HepG2 (cell line): ENCODE results near the gene CDK12. TPM values are rescaled to one million over a fixed set of nuclear protein-coding genes. Genes with fewer than 3 reads are reported as not detected.

Source experiments
- ATAC-seq: fragments of 200-7000 bp; cut with Tn5 transposase; 3 replicates; pipeline ENCODE4 v1.9.1; 2020; ENCODE audit warnings: mild to moderate bottlenecking, moderate library complexity
- BruUV-seq: library from RNA; stranded (reverse); fragments of 400-500 nt; replicated peaks from 2 replicates; lab custom pipeline; 2021; lab: Mats Ljungman, UMichigan
- CTCF ChIA-PET: fragments of 300-600 bp; formaldehyde crosslinking; extraction: SDS; loops from one replicate; lab custom pipeline; 2021; ENCODE audit warnings: low total read pairs, inconsistent platforms, low intra/inter-chr PET ratio; lab: Yijun Ruan, JAX
- POLR2A ChIA-PET: fragments of 350-600 bp; sonication (Branson Sonifier 250); formaldehyde crosslinking; loops from one replicate; lab custom pipeline; 2020; ENCODE audit warnings: antibody characterized with exemption, inconsistent platforms; lab: Yijun Ruan, JAX
- DNase-seq: peaks from one replicate; pipeline ENCODE4 v3.0.0-alpha.2; 2015; ENCODE audit warnings: low spot score
- FAIRE-seq: peaks from 3 replicates; lab custom pipeline; 2011; peaks lifted over from hg19 to GRCh38; lab: Jason Lieb, UNC
- H2AFZ ChIP-seq: one replicate; pipeline ENCODE4 v1.6.1; 2011; ENCODE audit warnings: low read length, inconsistent platforms
- H3K27ac ChIP-seq: fragments of 300-600 bp; 3 replicates; pipeline ENCODE4 v1.8.0; 2011; ENCODE audit warnings: mixed run types, mild to moderate bottlenecking, mixed read lengths, low read length, inconsistent platforms; ENCODE audit not compliant: insufficient read depth; ENCODE audit errors: extremely low read length
- H3K27me3 ChIP-seq, 2 experiments: fragments of 200-600 bp in 1 of 2; 2 replicates in 1 of 2; 3 replicates in 1 of 2; pipeline versions ENCODE4 v1.6.0 to v1.8.0; 2011; ENCODE audit warnings: low read length in 2 of 2, mild to moderate bottlenecking in 2 of 2, moderate library complexity in 2 of 2, inconsistent platforms in 1 of 2; ENCODE audit not compliant: insufficient read depth in 2 of 2, control insufficient read depth in 1 of 2
- H3K36me3 ChIP-seq, 2 experiments: fragments of 200-600 bp in 1 of 2; replicated peaks in 1 of 2; 2 replicates in 1 of 2; 3 replicates in 1 of 2; pipeline versions ENCODE4 v1.5.1 to v1.8.0; 2011; ENCODE audit warnings: low read length in 2 of 2, inconsistent platforms in 1 of 2; ENCODE audit not compliant: insufficient read depth in 2 of 2, control insufficient read depth in 1 of 2
- H3K4me1 ChIP-seq: 2 replicates; pipeline ENCODE4 v1.5.1; 2012; ENCODE audit warnings: low read length, inconsistent platforms; ENCODE audit not compliant: insufficient read depth
- H3K4me2 ChIP-seq: 2 replicates; pipeline ENCODE4 v1.6.0; 2011; ENCODE audit warnings: low read depth, low read length, inconsistent platforms
- H3K4me3 ChIP-seq, 3 experiments: fragments of 200-600 bp in 1 of 3; sonication (generic), shearing (Covaris generic) in 1 of 3; replicated peaks in 1 of 3; 2 replicates each; pipeline ENCODE4 v1.5.1; 2011 to 2016; ENCODE audit warnings: low read length in 3 of 3, inconsistent platforms in 2 of 3, low read depth in 2 of 3, mild to moderate bottlenecking in 2 of 3, control low read depth in 1 of 3, mixed read lengths in 1 of 3; ENCODE audit not compliant: insufficient read depth in 1 of 3
- H3K79me2 ChIP-seq: one replicate; pipeline ENCODE4 v1.6.1; 2011; ENCODE audit warnings: low read length, inconsistent platforms; ENCODE audit not compliant: insufficient read depth
- H3K9ac ChIP-seq: 2 replicates; pipeline ENCODE4 v1.6.0; 2011; ENCODE audit warnings: mild to moderate bottlenecking, low read depth, low read length, inconsistent platforms; ENCODE audit not compliant: insufficient read depth
- H3K9me3 ChIP-seq: 2 replicates; pipeline ENCODE4 v1.5.1; 2012; ENCODE audit warnings: mild to moderate bottlenecking, low read length
- H4K20me1 ChIP-seq: 2 replicates; pipeline ENCODE4 v1.6.0; 2011; ENCODE audit warnings: inconsistent platforms, mild to moderate bottlenecking, low read length, moderate library complexity; ENCODE audit not compliant: insufficient read depth
- ETV6 ChIP-seq: sonication (generic); formaldehyde crosslinking; conservative IDR thresholded peaks from 2 replicates; pipeline ENCODE4 v1.4.0; 2020; ENCODE audit warnings: missing genetic modification reagents
- MAFF ChIP-seq: IDR thresholded peaks from 2 replicates; pipeline ENCODE4 v1.6.1; 2011; ENCODE audit warnings: low read depth, low read length, improper control_type of control experiment
- MAFK ChIP-seq, 2 experiments: IDR thresholded peaks in 1 of 2; conservative IDR thresholded peaks in 1 of 2; 2 replicates each; pipeline ENCODE4 v1.6.1; 2011; ENCODE audit warnings: improper control_type of control experiment in 2 of 2, low read length in 2 of 2
- ZNF121 ChIP-seq: sonication (generic); formaldehyde crosslinking; IDR thresholded peaks from 2 replicates; pipeline ENCODE4 v1.5.0; 2020; ENCODE audit warnings: mild to moderate bottlenecking, missing genetic modification reagents
- WGBS: methylation state at CpG from one replicate; pipeline ENCODE4 v1.1.6; 2017; ENCODE audit warnings: low lambda C conversion rate; 5-methylcytosine and 5-hydroxymethylcytosine counted together
- in situ Hi-C: cut with HindIII; loops from 2 replicates; pipeline ENCODE4 v1.10.0; 2017; ENCODE audit warnings: low pct_unique_long_range_greater_than_20kb; ENCODE audit not compliant: extremely low pct_ligation_motif_present
- intact Hi-C: fragments of 100-400 bp; cut with micrococcal nuclease; formaldehyde crosslinking; loops from one replicate; pipeline ENCODE4 v1.10.0; 2022; ENCODE audit not compliant: unreplicated experiment
- polyA plus RNA-seq, 8 experiments: library from polyadenylated mRNA; depleted of rRNA in 3 of 8; stranded (reverse) in 7 of 8; unstranded in 1 of 8; fragments of >200 nt; fragmentation: Illumina TruSeq in 4 of 8; extraction: Trizol in 4 of 8; gene quantifications; 2 replicates each; pipeline versions ENCODE4 v1.2.1 to v1.2.3, GENCODE V29; 2011 to 2016; ENCODE audit warnings: low read depth in 4 of 8, missing spikeins in 1 of 8, mixed read lengths in 1 of 8; ENCODE audit not compliant: insufficient read depth in 1 of 8
- total RNA-seq, 5 experiments: library from RNA; depleted of rRNA; stranded (reverse); fragments of >200 nt; fragmentation: Illumina TruSeq; extraction: Trizol; gene quantifications; 2 replicates each; pipeline ENCODE4 v1.2.3, GENCODE V29; 2016; ENCODE audit warnings: low read depth in 1 of 5
- TF ChIP-seq, protein P1 (sequence below): sonication (generic); formaldehyde crosslinking; IDR thresholded peaks from 2 replicates; pipeline ENCODE4 v1.4.0; 2020; ENCODE audit warnings: missing genetic modification reagents, borderline replicate concordance

CDK12 gene
- total and polyA plus RNA-seq, 2 of the 13 experiments (the other 11 are each of a cell fraction or from before 2014, with no cell fraction given) = 24.0 to 88.6 TPM

DNA sequence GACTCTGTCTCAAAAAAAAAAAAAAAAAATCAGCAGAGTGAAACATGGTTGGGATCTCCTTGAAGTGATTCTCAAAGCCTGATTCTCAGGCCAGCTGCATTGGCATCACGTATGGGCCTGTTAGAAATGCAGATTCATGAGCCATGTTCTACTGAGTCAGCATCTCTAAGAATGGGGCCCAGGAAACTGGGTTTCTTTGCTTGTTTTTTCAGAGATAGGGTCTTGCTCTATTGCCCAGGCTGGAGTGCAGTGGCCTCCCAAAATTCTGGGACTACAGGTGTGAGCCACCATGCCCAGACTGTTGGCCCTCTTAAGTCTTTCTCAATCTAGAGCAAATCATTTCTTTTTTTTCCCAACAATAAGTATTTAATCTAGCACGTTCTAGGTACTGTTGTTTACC lies 47.7 kb downstream of the CDK12 start:
- 96% methylated on average over 2 of the region's 2 CpGs for WGBS
- peaks cover 31 to 87% of the 10 kb centered on the region in 2 experiments for H3K36me3 ChIP-seq

More for the DNA sequence above, 47.7 kb downstream of the CDK12 start:
- no peaks in the 10 kb centered on the region for H4K20me1 ChIP-seq
- TF ChIP-seq ETV6 (no peak), MAFF (peak; percentile 54), MAFK (conservative IDR thresholded peaks at IDR 0.05 in 1 of 2, IDR thresholded peaks at IDR 0.05 in 1 of 2; ENCODE audit: low read length in 2 of 2) (peak; percentile 52 to 72; a peak in 3 of 4 replicates), ZNF121 (peak; percentile 67; the same call in 1 of the 2 replicates)
- TF ChIP-seq, protein P1, sequence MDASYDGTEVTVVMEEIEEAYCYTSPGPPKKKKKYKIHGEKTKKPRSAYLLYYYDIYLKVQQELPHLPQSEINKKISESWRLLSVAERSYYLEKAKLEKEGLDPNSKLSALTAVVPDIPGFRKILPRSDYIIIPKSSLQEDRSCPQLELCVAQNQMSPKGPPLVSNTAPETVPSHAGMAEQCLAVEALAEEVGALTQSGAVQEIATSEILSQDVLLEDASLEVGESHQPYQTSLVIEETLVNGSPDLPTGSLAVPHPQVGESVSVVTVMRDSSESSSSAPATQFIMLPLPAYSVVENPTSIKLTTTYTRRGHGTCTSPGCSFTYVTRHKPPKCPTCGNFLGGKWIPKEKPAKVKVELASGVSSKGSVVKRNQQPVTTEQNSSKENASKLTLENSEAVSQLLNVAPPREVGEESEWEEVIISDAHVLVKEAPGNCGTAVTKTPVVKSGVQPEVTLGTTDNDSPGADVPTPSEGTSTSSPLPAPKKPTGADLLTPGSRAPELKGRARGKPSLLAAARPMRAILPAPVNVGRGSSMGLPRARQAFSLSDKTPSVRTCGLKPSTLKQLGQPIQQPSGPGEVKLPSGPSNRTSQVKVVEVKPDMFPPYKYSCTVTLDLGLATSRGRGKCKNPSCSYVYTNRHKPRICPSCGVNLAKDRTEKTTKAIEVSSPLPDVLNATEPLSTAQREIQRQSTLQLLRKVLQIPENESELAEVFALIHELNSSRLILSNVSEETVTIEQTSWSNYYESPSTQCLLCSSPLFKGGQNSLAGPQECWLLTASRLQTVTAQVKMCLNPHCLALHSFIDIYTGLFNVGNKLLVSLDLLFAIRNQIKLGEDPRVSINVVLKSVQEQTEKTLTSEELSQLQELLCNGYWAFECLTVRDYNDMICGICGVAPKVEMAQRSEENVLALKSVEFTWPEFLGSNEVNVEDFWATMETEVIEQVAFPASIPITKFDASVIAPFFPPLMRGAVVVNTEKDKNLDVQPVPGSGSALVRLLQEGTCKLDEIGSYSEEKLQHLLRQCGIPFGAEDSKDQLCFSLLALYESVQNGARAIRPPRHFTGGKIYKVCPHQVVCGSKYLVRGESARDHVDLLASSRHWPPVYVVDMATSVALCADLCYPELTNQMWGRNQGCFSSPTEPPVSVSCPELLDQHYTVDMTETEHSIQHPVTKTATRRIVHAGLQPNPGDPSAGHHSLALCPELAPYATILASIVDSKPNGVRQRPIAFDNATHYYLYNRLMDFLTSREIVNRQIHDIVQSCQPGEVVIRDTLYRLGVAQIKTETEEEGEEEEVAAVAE = no peak
- H3K9me3 ChIP-seq = no peaks in the 10 kb centered on the region
- no peak overlapping the region for H2AFZ ChIP-seq
- no peak for FAIRE-seq
- ChIA-PET POLR2A (no interaction called here), CTCF (no interaction called here)
- DNase-seq = no peak
- in situ Hi-C loops (no loop called here), intact Hi-C loops (no loop called here)
- ATAC-seq = no peak
- no peak overlapping the region for H3K4me2 ChIP-seq
- no peaks in the 10 kb centered on the region for H3K27me3 ChIP-seq
- BruUV-seq = no TSS peak
- H3K27ac ChIP-seq = no peak overlapping the region
- no peak overlapping the region for H3K9ac ChIP-seq
- no peaks in the 10 kb centered on the region for H3K79me2 ChIP-seq
- no peaks in the 10 kb centered on the region for H3K4me1 ChIP-seq
- H3K4me3 ChIP-seq = no peak overlapping the region
